GM18498 (cell line): ENCODE results near the gene DGKH.
A peak's percentile ranks its signal among the peaks of the same experiment; 100 is the strongest.

Experiments
- ATAC-seq: cut with Tn5 transposase; IDR thresholded peaks from one replicate; pipeline ENCODE4 v1.9.1; 2021; ENCODE audit warnings: mild to moderate bottlenecking, moderate library complexity; ENCODE audit not compliant: unreplicated experiment

The DGKH gene

DNA sequence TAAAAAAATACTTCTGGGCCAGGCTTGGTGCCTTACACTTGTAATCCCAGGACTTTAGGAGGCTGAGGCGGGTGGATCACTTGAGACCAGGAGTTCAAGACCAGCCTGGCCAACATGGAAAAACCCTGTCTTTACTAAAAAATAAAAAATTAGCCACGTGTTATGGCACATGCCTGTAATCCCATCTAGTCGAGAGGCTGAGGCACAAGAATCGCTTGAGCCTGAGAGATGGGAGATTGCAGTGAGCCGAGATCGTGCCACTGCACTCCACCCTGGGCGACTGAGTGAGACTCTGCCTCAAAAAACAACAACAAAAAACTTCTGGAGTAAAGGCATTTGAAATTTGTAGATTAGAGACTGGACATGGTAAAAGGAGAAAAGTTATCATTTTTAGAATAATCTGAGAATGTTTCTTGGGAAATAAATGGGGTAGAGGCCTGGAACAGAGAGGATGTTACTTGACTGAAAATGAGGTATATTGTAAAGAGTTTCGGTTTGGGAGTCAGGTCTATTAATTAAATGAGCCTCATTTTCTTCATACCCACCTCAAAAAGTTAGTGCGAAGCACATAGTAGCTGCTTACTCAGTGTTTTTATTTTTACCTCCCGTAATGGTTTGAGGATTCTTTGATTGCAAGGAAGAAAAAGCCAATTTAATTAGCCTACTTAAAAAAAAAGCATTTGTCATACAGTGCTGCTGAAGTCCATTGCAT is 226.1 kb downstream of the DGKH start:
- ATAC-seq, result no peak

DNA sequence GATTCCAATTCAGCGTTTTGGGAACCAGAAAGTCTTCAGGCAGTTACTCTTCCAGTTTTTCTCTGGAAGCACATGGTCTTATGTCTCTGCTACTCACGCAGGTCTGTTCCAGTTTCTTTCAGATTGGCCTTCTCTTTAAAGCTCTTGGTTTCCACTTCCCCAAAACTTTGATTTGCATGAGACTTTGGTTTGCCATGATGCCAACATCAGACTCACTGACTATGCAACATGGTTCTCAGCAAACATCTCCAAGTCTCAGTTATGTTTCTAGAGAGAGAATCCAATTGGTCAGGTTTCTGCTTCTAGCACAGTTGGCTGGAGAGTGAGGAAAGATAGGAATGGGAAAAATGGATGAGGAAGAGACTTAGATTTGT is 226.6 kb downstream of the DGKH start:
- ATAC-seq, result peak; percentile 31

DNA sequence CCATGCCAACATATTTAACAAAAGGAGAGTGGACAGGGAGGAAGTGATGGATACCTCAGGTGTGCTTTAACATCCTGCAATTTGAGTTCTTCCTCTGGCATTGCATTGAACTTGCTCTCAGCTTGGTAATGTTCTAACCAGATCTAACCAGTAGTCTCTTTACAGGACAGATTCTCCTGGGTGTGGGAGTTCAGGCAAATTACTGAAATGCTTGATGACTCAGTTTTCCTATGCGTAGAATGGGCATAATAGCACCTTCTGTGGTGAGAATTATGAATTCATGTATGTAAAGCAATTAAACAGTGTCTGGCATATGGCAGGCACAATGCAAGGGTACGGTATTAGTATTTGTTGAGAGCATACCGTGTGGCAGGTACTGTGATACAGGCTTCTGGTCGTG is 227.1 kb downstream of the DGKH start:
- no peak for ATAC-seq

GRCh38 chr13:42276683-42277082 is 228.2 kb downstream of the DGKH start:
- ATAC-seq, result no peak

- no peak for ATAC-seq
Observed at GRCh38 chr13:42277618-42278276, 229.3 kb downstream of the DGKH start.

DNA sequence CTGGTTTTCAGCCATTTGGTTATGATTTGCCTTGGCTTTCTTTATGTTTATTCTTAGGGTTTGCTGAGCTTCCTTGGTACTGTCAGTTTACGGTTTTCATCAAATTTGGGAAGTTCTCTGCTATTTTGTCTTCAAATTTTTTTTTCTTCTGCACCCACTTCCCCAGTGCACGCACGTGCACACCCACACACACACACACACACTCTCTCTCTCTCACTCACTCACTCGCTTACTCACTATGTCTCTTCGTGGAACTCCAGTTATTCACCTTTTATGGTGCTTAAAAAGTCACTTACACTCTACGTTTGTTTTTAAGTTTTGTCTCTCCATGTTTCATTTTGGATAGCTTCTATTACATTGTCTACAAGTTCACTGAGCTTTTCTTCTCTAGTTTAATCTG is 230.6 kb downstream of the DGKH start:
- ATAC-seq, result no peak

DNA sequence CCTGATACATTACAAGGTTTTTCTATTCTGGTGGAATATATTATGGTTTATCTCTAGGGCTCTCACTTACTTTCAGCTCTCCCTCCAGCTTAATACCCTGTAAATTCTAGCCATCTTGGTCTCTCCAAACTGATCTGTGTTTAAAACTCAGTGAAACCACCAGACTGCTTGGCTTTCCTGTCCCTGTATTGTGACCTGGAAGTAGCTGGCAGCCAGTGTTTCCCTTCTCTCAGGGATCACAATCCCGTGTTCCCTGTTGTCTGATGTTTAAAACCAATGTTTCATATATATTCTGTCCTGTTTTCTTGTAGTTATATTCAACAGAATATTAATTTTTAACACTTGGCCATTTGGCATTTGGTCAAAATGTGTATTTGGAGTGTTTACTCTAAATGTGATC is 231.5 kb downstream of the DGKH start:
- ATAC-seq, result no peak

DNA sequence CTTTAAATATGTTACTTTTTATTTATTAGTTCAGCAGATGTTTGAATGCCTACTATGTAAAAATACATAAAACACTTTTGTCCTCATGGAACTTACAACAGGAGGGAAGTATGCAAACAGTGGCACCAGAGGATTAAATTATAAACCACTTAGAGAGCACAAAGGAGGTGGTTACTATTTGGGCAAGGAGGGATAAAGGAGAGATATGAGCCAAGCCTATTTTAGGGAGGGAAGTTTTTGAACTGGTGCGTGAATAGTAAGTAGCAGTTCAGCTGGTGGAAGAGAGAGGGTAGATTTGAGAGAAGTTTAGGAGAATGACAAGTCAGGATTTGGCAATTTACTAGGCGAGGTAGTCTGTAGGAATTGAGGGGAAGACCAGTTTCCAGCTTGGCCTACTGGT is 232.1 kb downstream of the DGKH start:
- no peak for ATAC-seq

- no peak for ATAC-seq
Observed at GRCh38 chr13:42283574-42283973, 235.1 kb downstream of the DGKH start.

GRCh38 chr13:42284068-42284467 is 235.6 kb downstream of the DGKH start:
- no peak for ATAC-seq
